IMR-90 (cell line): ENCODE results near the gene TM2D1. TPM values are rescaled to one million over a fixed set of nuclear protein-coding genes. Genes with fewer than 3 reads are reported as not detected.
A peak's percentile ranks its signal among the peaks of the same experiment; 100 is the strongest.

Source experiments
- ATAC-seq: fragments of 200-7000 bp; cut with Tn5 transposase; 2 replicates; pipeline ENCODE4 v1.9.1; 2020; ENCODE audit warnings: low read depth, mild to moderate bottlenecking, moderate library complexity
- BruUV-seq: library from RNA; stranded (reverse); fragments of 400-500 nt; replicated peaks from 2 replicates; lab custom pipeline; 2021; lab: Mats Ljungman, UMichigan
- CTCF ChIA-PET: fragments of 300-600 bp; formaldehyde crosslinking; extraction: SDS; loops from one replicate; lab custom pipeline; 2021; ENCODE audit warnings: antibody characterized with exemption; lab: Yijun Ruan, JAX
- POLR2A ChIA-PET: fragments of 300-600 bp; sonication (Branson Sonifier 250); formaldehyde crosslinking; loops from one replicate; lab custom pipeline; 2022; ENCODE audit warnings: antibody characterized with exemption; ENCODE audit not compliant: unreplicated experiment; lab: Charles Lee
- DNase-seq: peaks from one replicate; pipeline ENCODE4 v3.0.0; 2013
- H2AFZ ChIP-seq: replicated peaks from 2 replicates; pipeline ENCODE3; 2013; ENCODE audit warnings: low read length, mild to moderate bottlenecking; ENCODE audit not compliant: poor library complexity
- H2AK5ac ChIP-seq: 2 replicates; pipeline ENCODE4 v1.6.1; 2013; ENCODE audit warnings: low read depth, low read length, inconsistent platforms
- H2AK9ac ChIP-seq: replicated peaks from 2 replicates; pipeline ENCODE3; 2013; ENCODE audit warnings: mild to moderate bottlenecking, low read depth, low read length, moderate library complexity; ENCODE audit not compliant: poor library complexity
- H2BK120ac ChIP-seq: 2 replicates; pipeline ENCODE4 v1.6.1; 2013; ENCODE audit warnings: low read depth, low read length, inconsistent platforms
- H2BK15ac ChIP-seq: 3 replicates; pipeline ENCODE4 v1.6.1; 2013; ENCODE audit warnings: low read depth, low read length, inconsistent platforms
- H2BK20ac ChIP-seq: 2 replicates; pipeline ENCODE4 v1.6.1; 2013; ENCODE audit warnings: low read depth, mild to moderate bottlenecking, inconsistent platforms, low read length, moderate library complexity
- H2BK5ac ChIP-seq: 2 replicates; pipeline ENCODE4 v1.6.1; 2013; ENCODE audit warnings: mild to moderate bottlenecking, low read depth, low read length, inconsistent platforms; ENCODE audit not compliant: poor library complexity, severe bottlenecking
- H3K14ac ChIP-seq: replicated peaks from 2 replicates; pipeline ENCODE4 v1.6.1; 2013; ENCODE audit warnings: low read depth, low read length, inconsistent platforms
- H3K18ac ChIP-seq: 2 replicates; pipeline ENCODE4 v1.6.1; 2013; ENCODE audit warnings: low read depth, low read length, control low read depth
- H3K23ac ChIP-seq: 2 replicates; pipeline ENCODE4 v1.6.1; 2013; ENCODE audit warnings: low read depth, low read length, inconsistent platforms
- H3K27ac ChIP-seq: 2 replicates; pipeline ENCODE4 v1.5.1; 2013; ENCODE audit warnings: mild to moderate bottlenecking, control low read depth, low read length; ENCODE audit not compliant: insufficient read depth
- H3K27me3 ChIP-seq: 2 replicates; pipeline ENCODE4 v1.6.1; 2013; ENCODE audit warnings: low read length; ENCODE audit not compliant: control insufficient read depth, insufficient read depth
- H3K36me3 ChIP-seq: 2 replicates; pipeline ENCODE4 v1.6.1; 2013; ENCODE audit warnings: low read length, mixed read lengths; ENCODE audit not compliant: control insufficient read depth, insufficient read depth
- H3K4ac ChIP-seq: 2 replicates; pipeline ENCODE4 v1.6.1; 2013; ENCODE audit warnings: low read depth, low read length, inconsistent platforms
- H3K4me1 ChIP-seq: 2 replicates; pipeline ENCODE4 v1.6.1; 2013; ENCODE audit warnings: low read length, mixed read lengths; ENCODE audit not compliant: control insufficient read depth, insufficient read depth
- H3K4me2 ChIP-seq: 2 replicates; pipeline ENCODE4 v1.6.1; 2013; ENCODE audit warnings: low read depth, mild to moderate bottlenecking, control low read depth, low read length, moderate library complexity
- H3K4me3 ChIP-seq: 2 replicates; pipeline ENCODE4 v1.5.1; 2013; ENCODE audit warnings: low read depth, mild to moderate bottlenecking, control low read depth, low read length, moderate library complexity; ENCODE audit not compliant: insufficient read depth
- H3K56ac ChIP-seq: 2 replicates; pipeline ENCODE4 v1.6.1; 2013; ENCODE audit warnings: low read length, inconsistent platforms; ENCODE audit not compliant: insufficient read depth; ENCODE audit errors: extremely low read depth
- H3K79me1 ChIP-seq, 2 experiments: 2 replicates each; pipeline ENCODE4 v1.6.1; 2013; ENCODE audit warnings: low read length in 2 of 2, inconsistent platforms in 1 of 2, low read depth in 1 of 2
- H3K9ac ChIP-seq: 2 replicates; pipeline ENCODE4 v1.6.1; 2013; ENCODE audit warnings: low read depth, low read length, control low read depth
- H3K9me1 ChIP-seq: 2 replicates; pipeline ENCODE4 v1.6.1; 2013; ENCODE audit warnings: low read length, inconsistent platforms; ENCODE audit not compliant: insufficient read depth
- H3K9me3 ChIP-seq: 2 replicates; pipeline ENCODE4 v1.6.1; 2013; ENCODE audit warnings: low read length; ENCODE audit not compliant: control insufficient read depth, insufficient read depth
- H4K20me1 ChIP-seq: 2 replicates; pipeline ENCODE4 v1.6.1; 2013; ENCODE audit warnings: low read length, inconsistent platforms; ENCODE audit not compliant: insufficient read depth
- H4K5ac ChIP-seq: 2 replicates; pipeline ENCODE4 v1.6.1; 2013; ENCODE audit warnings: mild to moderate bottlenecking, low read depth, low read length, control low read depth
- H4K8ac ChIP-seq, 2 experiments: 2 replicates each; pipeline ENCODE4 v1.6.1; 2013; ENCODE audit warnings: low read depth in 2 of 2, low read length in 2 of 2, control low read depth in 1 of 2, inconsistent platforms in 1 of 2
- H4K91ac ChIP-seq: 2 replicates; pipeline ENCODE4 v1.6.1; 2013; ENCODE audit warnings: low read depth, low read length, inconsistent platforms; ENCODE audit not compliant: insufficient read depth
- BHLHE40 ChIP-seq: fragments of 150-350 bp; IDR thresholded peaks from 2 replicates; pipeline ENCODE4 v1.6.1; 2016; ENCODE audit warnings: mild to moderate bottlenecking, low read depth, low read length
- MAZ ChIP-seq: IDR thresholded peaks from 2 replicates; pipeline ENCODE4 v1.6.1; 2012; ENCODE audit warnings: low read depth, mild to moderate bottlenecking, low read length, improper control_type of control experiment, moderate library complexity, borderline replicate concordance
- MXI1 ChIP-seq: IDR thresholded peaks from 2 replicates; pipeline ENCODE4 v1.6.1; 2012; ENCODE audit warnings: low read depth, mild to moderate bottlenecking, low read length, moderate library complexity, borderline replicate concordance
- NFE2L2 ChIP-seq: fragments of 150-350 bp; IDR thresholded peaks from 2 replicates; pipeline ENCODE4 v1.6.1; 2016; ENCODE audit warnings: low read depth, mild to moderate bottlenecking, low read length
- POLR2A ChIP-seq: IDR thresholded peaks from 2 replicates; pipeline ENCODE4 v1.6.1; 2012; ENCODE audit warnings: mild to moderate bottlenecking, low read depth, low read length
- RCOR1 ChIP-seq: IDR thresholded peaks from 2 replicates; pipeline ENCODE4 v1.6.1; 2012; ENCODE audit warnings: mild to moderate bottlenecking, low read length, improper control_type of control experiment; ENCODE audit not compliant: insufficient replicate concordance
- RFX5 ChIP-seq: IDR thresholded peaks from 2 replicates; pipeline ENCODE4 v1.8.0; 2012; ENCODE audit warnings: low read depth, mild to moderate bottlenecking, low read length, moderate library complexity
- WGBS, 2 experiments: methylation state at CpG; one replicate each; pipeline versions ENCODE4 v1.1.5 to v1.1.7; 2013; ENCODE audit warnings: missing lambda C conversion rate in 2 of 2; ENCODE audit not compliant: insufficient read length in 1 of 2; ENCODE audit errors: extremely low coverage in 2 of 2; 5-methylcytosine and 5-hydroxymethylcytosine counted together
- dilution Hi-C: fragments of 300-500 bp; cut with HindIII; formaldehyde crosslinking; loops from one replicate; pipeline ENCODE4 v1.14.3; 2018; ENCODE audit warnings: low sequenced_read_pairs; ENCODE audit not compliant: unreplicated experiment
- in situ Hi-C: fragments of 300-500 bp; cut with MboI; formaldehyde crosslinking; loops from 3 replicates; pipeline ENCODE4 v1.14.3; 2019; ENCODE audit warnings: low sequenced_read_pairs, inconsistent platforms, mixed read lengths
- intact Hi-C: fragments of 100-400 bp; cut with micrococcal nuclease; formaldehyde crosslinking; loops from 2 replicates; pipeline ENCODE4 v1.10.0; 2022
- polyA plus RNA-seq, 3 experiments: library from polyadenylated mRNA; depleted of rRNA; stranded (reverse); fragments of >200 nt; gene quantifications; 2 replicates each; pipeline ENCODE4 v1.2.3, GENCODE V29; 2012; ENCODE audit warnings: low replicate concordance in 1 of 3
- total RNA-seq: library from RNA; depleted of rRNA; stranded (reverse); fragments of >200 nt; gene quantifications from 2 replicates; pipeline ENCODE4 v1.2.3, GENCODE V29; 2012

TM2D1 gene
- total and polyA plus RNA-seq, 2 of the 4 experiments (the other 2 are of a cell fraction), result 14.3 to 32.7 TPM

DNA sequence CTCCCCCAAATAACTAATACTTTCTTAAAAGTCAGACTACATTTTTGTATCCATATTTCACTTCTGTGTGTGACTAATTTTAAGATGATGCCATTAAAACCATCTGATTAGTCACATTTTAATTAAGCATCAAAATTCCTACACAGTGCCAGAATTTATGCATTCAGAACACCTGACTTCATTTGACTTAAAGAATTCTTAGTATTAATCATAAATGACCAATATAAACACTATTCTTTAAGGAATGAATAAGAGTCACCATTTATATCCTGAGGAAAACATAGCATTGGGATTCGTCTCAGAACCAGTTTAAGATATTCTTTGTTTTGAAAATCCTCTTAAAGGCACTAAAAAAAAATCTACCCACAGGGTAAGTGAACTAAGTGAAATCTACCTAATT, 37.0 kb downstream of the TM2D1 start:
- Histone ChIP-seq H3K9me1 (peaks cover 4% of the 10 kb centered on the region; the same call in 1 of the 2 replicates), H3K27ac (no peak overlapping the region), H3K27me3 (no peaks in the 10 kb centered on the region), H3K14ac (no peak overlapping the region), H4K8ac (no peak overlapping the region; a peak in 1 of 4 replicates), H2AK5ac (no peak overlapping the region), H3K9me3 (no peaks in the 10 kb centered on the region), H3K79me1 (peaks cover 0 to 3% of the 10 kb centered on the region in 2 experiments; a peak in 1 of 4 replicates), H3K4ac (no peak overlapping the region), H4K91ac (no peak overlapping the region), H2BK5ac (no peak overlapping the region), H3K23ac (no peak overlapping the region), H3K4me3 (no peak overlapping the region), H2AFZ (no peak overlapping the region), H3K4me1 (no peaks in the 10 kb centered on the region), H2BK15ac (no peak overlapping the region), H3K18ac (no peak overlapping the region), H4K20me1 (no peaks in the 10 kb centered on the region; the same call in 1 of the 2 replicates), H3K4me2 (no peak overlapping the region), H2BK20ac (no peak overlapping the region), H3K56ac (no peak overlapping the region), H4K5ac (no peak overlapping the region), H3K36me3 (peaks cover 8% of the 10 kb centered on the region; the same call in 1 of the 2 replicates), H2BK120ac (no peak overlapping the region), H3K9ac (no peak overlapping the region), H2AK9ac (no peak overlapping the region)
- TF ChIP-seq MXI1, result no peak
- TF ChIP-seq BHLHE40, result no peak
- no peak for TF ChIP-seq RFX5
- no peak for TF ChIP-seq POLR2A
- no peak for TF ChIP-seq MAZ
- TF ChIP-seq NFE2L2, result no peak
- TF ChIP-seq RCOR1, result no peak
- in situ Hi-C loops (no loop called here), dilution Hi-C loops (no loop called here), intact Hi-C loops (no loop called here)
- no TSS peak for BruUV-seq
- ATAC-seq (no peak), DNase-seq (peak; percentile 38)
- ChIA-PET POLR2A (no interaction called here), CTCF (no interaction called here)
- WGBS, 2 experiments, result no CpG with 5 or more reads among the region's 1 CpG
